ENCODE data around the gene SERPINC1. TPM values are rescaled to one million over a fixed set of nuclear protein-coding genes. Genes with fewer than 3 reads are reported as not detected.

SERPINC1 gene
- total RNA-seq, 4 donors from 2014 or later = 0.51 TPM; not detected in 3

DNA sequence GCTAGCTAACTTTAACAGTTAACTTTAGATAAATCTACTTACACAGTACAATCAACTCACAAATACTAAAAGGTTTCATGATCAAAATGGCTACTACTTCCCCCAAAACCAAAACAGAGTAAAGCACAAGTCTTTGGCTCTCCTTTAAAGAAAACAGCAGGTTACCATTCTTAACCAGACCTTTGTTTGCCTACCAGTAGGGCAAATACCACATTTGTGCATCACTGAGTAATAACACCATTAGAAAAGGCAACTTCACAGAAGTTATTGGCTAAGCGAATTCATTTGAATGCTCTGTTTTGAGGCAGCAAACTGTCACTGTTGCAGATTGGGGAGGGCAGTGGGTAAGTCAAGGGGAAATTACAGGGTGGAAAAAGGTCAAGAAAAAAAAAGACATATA, 17.3 kb upstream of the SERPINC1 start:
- no peak for TF ChIP-seq CTCF (IDR thresholded peaks at IDR 0.05; ENCODE audit: low read depth)

DNA sequence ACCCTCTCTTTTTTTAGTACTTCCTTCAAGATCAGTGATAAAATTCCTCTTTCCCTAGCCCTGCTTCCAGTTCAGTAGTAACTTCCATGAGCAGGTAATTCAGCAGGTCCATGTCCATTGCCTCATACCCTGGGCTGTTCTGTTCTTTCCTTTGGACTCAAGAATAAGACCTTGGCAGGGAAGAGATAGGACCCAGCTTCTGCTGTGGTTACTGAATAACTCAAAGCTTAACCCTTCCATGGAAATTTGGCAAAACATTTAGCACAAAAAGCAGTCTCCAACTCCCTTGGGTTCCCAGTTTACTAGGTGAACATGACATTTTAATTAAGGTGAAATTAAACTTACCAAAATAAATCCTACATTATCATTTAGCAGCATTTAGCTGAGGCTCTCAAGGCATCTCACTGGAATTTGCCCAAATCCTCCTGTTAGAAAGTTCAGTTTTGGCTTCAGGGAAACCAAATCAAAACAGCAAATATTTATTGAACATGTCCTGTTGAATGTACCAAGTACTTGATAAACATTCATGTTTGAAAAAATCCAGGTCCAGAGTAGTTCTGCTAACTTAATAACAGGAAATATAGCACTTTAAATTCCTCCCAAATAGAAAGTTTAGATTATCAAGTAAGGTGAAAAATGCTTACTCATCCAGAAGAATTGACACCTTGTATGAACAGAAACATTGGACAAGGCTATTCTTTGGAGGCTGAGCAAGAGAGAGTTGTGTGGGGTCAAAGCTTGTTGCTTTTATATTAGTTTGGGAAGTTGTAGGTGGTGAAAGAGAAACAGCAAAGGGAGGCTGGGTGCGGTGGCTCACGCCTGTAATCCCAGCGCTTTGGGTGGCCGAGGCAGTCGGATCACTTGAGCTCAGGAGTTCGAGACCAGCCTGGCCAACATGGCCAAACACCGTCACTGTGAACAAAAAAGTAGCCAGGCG, 8.4 kb upstream of the SERPINC1 start:
- no peak for TF ChIP-seq CTCF (IDR thresholded peaks at IDR 0.05; ENCODE audit: low read depth)

DNA sequence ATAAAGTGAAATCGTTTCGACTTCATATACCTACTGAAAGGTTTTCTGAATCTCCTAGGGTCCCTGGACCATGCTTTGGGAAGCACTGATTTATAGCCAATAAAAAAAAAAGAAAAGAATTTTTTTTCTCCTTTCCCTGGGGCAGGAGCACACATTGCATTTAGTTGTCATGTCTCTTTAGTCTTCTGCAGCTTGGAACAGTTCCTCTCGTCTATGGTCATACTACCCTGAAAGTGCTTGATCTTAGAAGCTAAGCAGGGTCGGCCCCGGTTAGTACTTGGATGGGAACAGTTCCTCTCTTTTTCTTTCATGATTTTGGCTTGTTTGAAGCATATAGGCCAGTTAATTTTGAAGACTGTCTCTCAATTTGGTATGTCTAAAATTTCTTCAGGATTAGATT, 3.7 kb upstream of the SERPINC1 start:
- TF ChIP-seq CTCF (IDR thresholded peaks at IDR 0.05; ENCODE audit: low read depth) = no peak

GRCh38 chr1:173917635-173918493, 737 bp upstream of the SERPINC1 start:
- TF ChIP-seq CTCF (IDR thresholded peaks at IDR 0.05; ENCODE audit: low read depth) = no peak

- no peak for TF ChIP-seq CTCF (IDR thresholded peaks at IDR 0.05; ENCODE audit: low read depth)
Observed at GRCh38 chr1:173916667-173917066, 460 bp downstream of the SERPINC1 start.

DNA sequence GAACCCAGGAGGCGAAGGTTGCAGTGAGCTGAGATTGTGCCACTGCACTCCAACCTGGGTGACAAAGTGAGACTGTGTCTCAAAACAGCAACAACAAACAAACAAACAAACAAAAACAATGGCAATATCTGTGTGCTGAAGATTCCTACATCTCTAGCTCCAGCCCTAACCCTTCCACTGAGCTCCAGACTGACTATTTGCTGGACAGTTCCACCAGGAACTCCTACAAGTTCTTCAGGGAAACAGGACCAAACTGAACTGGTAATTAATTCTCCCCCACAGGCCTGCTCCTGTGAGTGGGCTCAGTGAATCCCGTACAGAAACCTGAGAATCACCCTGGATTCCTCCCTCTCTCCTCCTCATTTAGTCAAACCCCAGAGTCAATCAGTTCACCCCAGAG, 1.5 kb downstream of the SERPINC1 start:
- no peak for TF ChIP-seq CTCF (IDR thresholded peaks at IDR 0.05; ENCODE audit: low read depth)

DNA sequence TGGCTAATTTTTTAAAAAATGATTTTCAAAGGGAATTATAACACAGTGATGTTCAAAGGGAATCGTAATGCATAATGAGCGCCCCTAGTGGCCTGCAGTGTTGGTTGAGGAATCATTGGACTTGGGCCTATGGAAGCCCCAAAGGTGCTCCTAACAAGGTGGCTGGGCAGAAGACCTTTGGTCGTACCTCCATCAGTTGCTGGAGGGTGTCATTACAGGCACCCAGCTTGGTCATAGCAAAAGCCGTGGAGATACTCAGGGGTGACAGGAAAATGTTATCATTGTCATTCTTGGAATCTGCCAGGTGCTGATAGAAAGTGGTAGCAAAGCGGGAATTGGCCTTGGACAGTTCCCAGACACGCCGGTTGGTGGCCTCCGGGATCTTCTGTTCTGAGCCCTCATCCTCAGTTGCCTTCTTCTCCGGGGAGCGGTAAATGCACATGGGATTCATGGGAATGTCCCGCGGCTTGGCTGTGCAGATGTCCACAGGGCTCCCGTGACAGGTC, 2.7 kb downstream of the SERPINC1 start:
- no peak for TF ChIP-seq CTCF (IDR thresholded peaks at IDR 0.05; ENCODE audit: low read depth)
